Calu3 (cell line): Measurements from ENCODE around the gene BCL2L15. TPM values are rescaled to one million over a fixed set of nuclear protein-coding genes. Genes with fewer than 3 reads are reported as not detected.
A peak's percentile ranks its signal among the peaks of the same experiment; 100 is the strongest.

Experiments used
- BruUV-seq: library from RNA; stranded (reverse); fragments of 400-500 nt; replicated peaks from 2 replicates; lab custom pipeline; 2021; lab: Mats Ljungman, UMichigan
- CTCF ChIA-PET: fragments of 300-600 bp; sonication (Branson Sonifier 250); formaldehyde crosslinking; loops from one replicate; lab custom pipeline; 2022; ENCODE audit warnings: antibody characterized with exemption; lab: Charles Lee
- DNase-seq: peaks from one replicate; pipeline ENCODE4 v3.0.0; 2022
- H3K27ac Mint-ChIP-seq: one replicate; pipeline ENCODE4 v1.8.0; 2022; ENCODE audit warnings: mixed read lengths; ENCODE audit not compliant: unreplicated experiment
- H3K27me3 Mint-ChIP-seq: one replicate; pipeline ENCODE4 v1.8.0; 2022; ENCODE audit warnings: mixed read lengths; ENCODE audit not compliant: unreplicated experiment
- H3K36me3 Mint-ChIP-seq: one replicate; pipeline ENCODE4 v1.8.0; 2022; ENCODE audit warnings: mild to moderate bottlenecking, moderate library complexity, mixed read lengths; ENCODE audit not compliant: insufficient read depth, unreplicated experiment
- H3K4me1 Mint-ChIP-seq: one replicate; pipeline ENCODE4 v1.8.0; 2022; ENCODE audit warnings: mild to moderate bottlenecking, low read depth, mixed read lengths; ENCODE audit not compliant: unreplicated experiment
- H3K4me3 Mint-ChIP-seq: one replicate; pipeline ENCODE4 v1.8.0; 2022; ENCODE audit warnings: mild to moderate bottlenecking, low read depth, moderate library complexity, mixed read lengths; ENCODE audit not compliant: unreplicated experiment
- H3K9me3 Mint-ChIP-seq: one replicate; pipeline ENCODE4 v1.8.0; 2022; ENCODE audit warnings: low read depth, mixed read lengths; ENCODE audit not compliant: unreplicated experiment
- CTCF ChIP-seq: fragments of 200-600 bp; IDR thresholded peaks from one replicate; pipeline ENCODE4 v1.8.0; 2022; ENCODE audit warnings: antibody characterized with exemption; ENCODE audit not compliant: unreplicated experiment
- intact Hi-C: fragments of 100-400 bp; cut with micrococcal nuclease; formaldehyde crosslinking; loops from one replicate; pipeline ENCODE4 v1.10.0; 2022; ENCODE audit not compliant: unreplicated experiment
- total RNA-seq: library from RNA; stranded (reverse); gene quantifications from 2 replicates; pipeline ENCODE4 v1.2.3, GENCODE V29; 2022

Gene BCL2L15
- total RNA-seq, 1 experiment from 2014 or later, result 16.8 TPM

DNA sequence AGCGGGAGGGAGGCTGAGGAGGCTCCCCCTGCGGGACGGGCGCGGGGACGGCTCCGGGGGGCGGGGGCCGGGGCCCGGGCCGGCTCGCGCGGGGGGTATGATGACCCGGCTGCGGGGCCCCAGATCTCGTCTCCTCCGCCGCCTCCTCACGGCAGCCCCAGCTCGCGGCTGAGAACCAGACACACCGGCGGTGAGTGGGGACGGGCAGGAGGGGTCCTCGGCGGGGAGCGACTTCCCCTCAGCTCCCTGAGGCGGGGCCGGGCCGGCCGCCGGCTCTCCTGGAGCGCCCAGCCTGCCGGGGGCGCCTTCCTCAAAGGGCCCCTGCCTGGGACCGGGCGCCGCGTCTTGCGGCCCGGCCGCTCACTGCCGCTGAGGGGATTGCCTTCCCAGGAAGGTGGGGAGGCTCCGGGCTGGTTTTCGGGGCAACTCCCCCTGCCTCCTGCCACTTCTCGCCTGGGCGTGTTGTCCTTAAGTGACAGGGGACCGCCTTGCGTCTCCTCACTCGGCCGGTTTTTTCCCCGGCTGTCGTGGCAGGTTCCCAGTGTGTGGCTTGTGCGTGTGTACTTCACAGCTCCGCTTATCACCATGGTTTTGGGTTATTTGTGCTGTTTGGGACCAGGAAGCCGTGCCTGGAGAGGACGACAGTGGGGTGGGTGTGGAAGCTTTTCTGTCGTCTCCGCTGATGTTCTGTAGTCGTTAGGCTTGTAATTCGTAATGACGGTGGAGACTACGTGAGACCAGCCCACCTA is 42.5 kb upstream of the BCL2L15 start:
- no TSS peak for BruUV-seq
- H3K4me3 Mint-ChIP-seq, result peak overlapping the region; percentile 85
- no peak for TF ChIP-seq CTCF
- H3K27me3 Mint-ChIP-seq, result no peaks in the 10 kb centered on the region
- CTCF ChIA-PET, result interaction anchor here (0.5 to 3.1 kb wide), 4 partner anchors 23 to 43 kb away, joined by 3 to 15 read pairs (median 3); partner anchors contain the start of genes AP4B1 and DCLRE1B
- H3K27ac Mint-ChIP-seq, result peak overlapping the region; percentile 89
- no peaks in the 10 kb centered on the region for H3K9me3 Mint-ChIP-seq
- intact Hi-C loops, result loop anchor here (1.0 kb wide), 2 partner anchors 25 to 95 kb away; partner anchors contain the start of gene DCLRE1B
- peaks cover 47% of the 10 kb centered on the region for H3K4me1 Mint-ChIP-seq
- H3K36me3 Mint-ChIP-seq, result peaks cover 43% of the 10 kb centered on the region
- DNase-seq, result peak; percentile 34

GRCh38 chr1:113928941-113929749 is 41.8 kb upstream of the BCL2L15 start, which contains the start of gene HIPK1:
Gene HIPK1, plus strand, starts transcription at chr1:113929324.
- intact Hi-C loops, result loop anchor here (1.0 kb wide), 3 partner anchors 24 to 94 kb away; partner anchors contain the start of genes BCL2L15 and DCLRE1B
- Mint-ChIP-seq H3K9me3 (no peaks in the 10 kb centered on the region), H3K27me3 (no peaks in the 10 kb centered on the region), H3K4me1 (peaks cover 46% of the 10 kb centered on the region), H3K4me3 (peak within 1 kb of the TSS; percentile 85), H3K36me3 (peaks cover 43% of the 10 kb centered on the region), H3K27ac (peak within 1 kb of the TSS; percentile 89)
- TF ChIP-seq CTCF, result no peak
- CTCF ChIA-PET, result interaction anchor here (0.5 to 3.1 kb wide), 2 partner anchors 24 to 36 kb away, joined by 3 to 15 read pairs; partner anchors contain the start of genes AP4B1 and DCLRE1B
- BruUV-seq, result no TSS peak
- DNase-seq, result peak; percentile 89

DNA sequence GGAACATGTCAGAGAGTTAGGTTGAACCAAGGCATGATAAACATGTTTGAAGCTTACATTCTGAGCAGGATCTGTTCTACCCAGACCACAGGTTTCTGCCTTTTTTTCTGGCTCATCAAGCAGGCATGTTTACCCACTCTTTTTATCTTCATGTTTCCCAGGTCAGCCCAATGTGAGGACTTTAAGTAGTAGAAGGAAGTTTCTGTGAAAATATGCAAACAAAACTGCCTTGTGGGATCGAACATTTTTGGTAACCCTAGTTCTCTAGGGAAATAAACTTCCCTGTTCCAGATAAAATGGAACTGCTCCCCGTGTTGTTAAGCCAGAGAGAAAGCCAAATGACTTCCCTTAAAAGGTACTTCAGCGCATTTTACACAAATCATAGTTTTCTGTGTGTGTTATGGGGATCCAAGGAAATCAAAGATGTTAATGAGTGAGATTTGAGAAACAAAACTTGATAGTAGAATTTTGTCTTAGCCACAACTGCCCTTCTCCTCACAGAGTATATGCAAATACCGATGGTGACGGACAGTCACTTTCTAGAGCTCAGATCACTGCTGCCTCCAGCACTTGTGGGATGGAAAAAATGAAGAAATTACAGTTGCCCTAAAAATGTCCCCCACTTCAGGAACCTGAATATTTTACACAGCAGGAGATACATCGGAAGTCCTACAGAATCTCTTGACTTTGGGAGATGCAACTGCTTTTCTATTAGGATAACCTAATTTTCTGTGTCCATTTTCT is 41.0 kb upstream of the BCL2L15 start:
- peak overlapping the region; percentile 85 for H3K4me3 Mint-ChIP-seq
- H3K4me1 Mint-ChIP-seq, result peaks cover 38% of the 10 kb centered on the region
- no peak for TF ChIP-seq CTCF
- BruUV-seq, result no TSS peak
- DNase-seq, result no peak
- peaks cover 38% of the 10 kb centered on the region for H3K36me3 Mint-ChIP-seq
- H3K27me3 Mint-ChIP-seq, result no peaks in the 10 kb centered on the region
- peak overlapping the region; percentile 89 for H3K27ac Mint-ChIP-seq
- intact Hi-C loops, result loop anchor here (1.0 kb wide), 1 partner anchor 41 kb away; the partner anchor contains the start of gene BCL2L15
- H3K9me3 Mint-ChIP-seq, result no peaks in the 10 kb centered on the region
- CTCF ChIA-PET, result no interaction called here

GRCh38 chr1:113924473-113924872 is 37.1 kb upstream of the BCL2L15 start:
- intact Hi-C loops, result no loop called here
- Mint-ChIP-seq H3K9me3 (no peaks in the 10 kb centered on the region), H3K4me3 (no peak overlapping the region), H3K4me1 (peaks cover 11% of the 10 kb centered on the region), H3K27me3 (no peaks in the 10 kb centered on the region), H3K27ac (no peak overlapping the region), H3K36me3 (peaks cover 12% of the 10 kb centered on the region)
- no peak for DNase-seq
- BruUV-seq, result no TSS peak
- TF ChIP-seq CTCF, result no peak
- CTCF ChIA-PET, result no interaction called here
